CD4-positive, alpha-beta T cell treated with Interleukin-17A for 4 hours (primary cell): ENCODE data around the gene SLC8B1.
"Not testable (repeated sequence)": the region's sequence is repeated elsewhere in the genome, so short reads cannot be mapped to it uniquely, and the experiment has no call there.

Experiments used
- DNase-seq: peaks from one replicate; pipeline ENCODE4 v3.0.0-alpha.2; 2020; ENCODE audit warnings: mixed read lengths

SLC8B1 gene

DNA sequence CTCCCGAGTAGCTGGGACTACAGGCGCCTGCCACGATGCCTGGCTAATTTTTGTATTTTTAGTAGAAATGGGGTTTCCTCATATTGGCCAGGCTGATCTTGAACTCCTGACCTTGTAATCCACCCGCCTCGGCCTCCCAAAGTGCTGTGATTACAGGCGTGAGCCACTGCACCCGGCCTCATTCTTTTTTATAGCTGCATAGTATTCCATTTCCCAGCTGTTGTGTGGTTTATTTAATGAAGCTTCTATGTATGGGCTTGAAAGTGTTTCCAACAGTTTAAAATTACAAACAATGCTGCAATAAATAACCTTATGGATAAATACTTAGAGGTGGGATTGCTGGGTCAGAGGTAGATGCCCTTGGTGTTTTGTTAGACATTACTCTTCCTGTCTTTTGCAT lies 19.3 kb upstream of the SLC8B1 start:
- DNase-seq: not testable (repeated sequence)

GRCh38 chr12:113351089-113351488 lies 16.2 kb upstream of the SLC8B1 start:
- no peak for DNase-seq

GRCh38 chr12:113348849-113349536 lies 14.1 kb upstream of the SLC8B1 start:
- DNase-seq: no peak

DNA sequence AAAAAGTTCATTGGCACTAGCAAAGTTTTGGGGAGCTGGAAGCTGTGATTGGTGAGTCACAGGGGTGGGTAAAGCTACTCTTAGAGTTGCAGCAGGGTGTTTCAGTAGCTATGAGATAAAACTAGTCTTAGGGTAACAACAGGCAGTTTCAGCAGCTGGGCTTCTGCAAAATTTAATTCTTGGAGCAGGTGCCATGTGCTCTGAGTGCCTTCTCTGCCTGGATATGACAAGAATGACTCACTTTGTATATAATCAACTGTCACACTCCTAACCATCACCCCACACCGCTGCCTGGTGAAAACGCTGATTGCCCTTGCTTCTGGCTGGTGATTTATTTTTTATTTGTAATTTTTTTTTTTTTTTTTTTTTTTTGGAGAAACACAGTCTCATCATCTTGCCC lies 13.0 kb upstream of the SLC8B1 start:
- DNase-seq: no peak

- no peak for DNase-seq
Measured at GRCh38 chr12:113347107-113347506, 12.2 kb upstream of the SLC8B1 start.

DNA sequence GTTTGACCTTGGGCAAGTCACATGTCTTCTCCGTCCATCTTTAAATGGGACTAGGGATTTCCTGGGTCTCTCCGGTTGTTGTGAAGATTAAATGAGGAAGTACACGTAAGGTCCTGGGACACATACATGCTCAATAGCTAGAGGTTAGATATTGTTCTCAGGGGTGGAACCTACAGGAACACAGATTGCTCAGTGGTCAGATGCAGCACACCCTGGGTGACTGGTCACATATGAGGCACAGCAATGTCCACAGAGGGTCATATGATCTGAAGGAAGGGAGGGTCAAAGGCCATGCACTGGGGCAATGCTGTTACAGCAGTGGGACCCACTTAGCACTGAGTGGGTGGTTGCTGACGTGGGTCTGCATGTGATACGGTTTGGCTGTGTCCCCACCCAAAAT lies 11.4 kb upstream of the SLC8B1 start:
- DNase-seq: no peak

- no peak for DNase-seq
Measured at GRCh38 chr12:113345318-113345717, 10.4 kb upstream of the SLC8B1 start.

DNA sequence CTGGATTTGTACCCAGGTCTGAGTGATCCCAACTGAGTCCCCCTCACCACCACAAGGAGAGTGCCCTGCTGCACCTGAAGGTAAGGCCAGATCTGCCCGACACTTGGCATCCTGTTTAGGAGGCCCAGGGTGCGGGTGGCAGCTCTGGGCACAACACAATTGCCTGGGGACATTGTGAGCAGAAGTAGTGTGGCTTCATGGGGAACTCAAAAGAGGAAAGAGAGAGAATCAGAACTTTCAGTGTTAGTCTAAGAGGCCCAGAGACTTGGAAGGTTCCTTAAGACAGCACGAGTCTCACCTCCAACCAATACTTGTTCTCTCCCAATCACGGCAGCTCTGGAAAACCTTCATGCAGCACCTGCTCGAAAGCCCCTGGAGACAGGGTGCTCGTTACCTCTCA lies 6.6 kb upstream of the SLC8B1 start:
- DNase-seq: no peak

- DNase-seq: no peak
Measured at GRCh38 chr12:113340061-113340460, 5.2 kb upstream of the SLC8B1 start.

DNA sequence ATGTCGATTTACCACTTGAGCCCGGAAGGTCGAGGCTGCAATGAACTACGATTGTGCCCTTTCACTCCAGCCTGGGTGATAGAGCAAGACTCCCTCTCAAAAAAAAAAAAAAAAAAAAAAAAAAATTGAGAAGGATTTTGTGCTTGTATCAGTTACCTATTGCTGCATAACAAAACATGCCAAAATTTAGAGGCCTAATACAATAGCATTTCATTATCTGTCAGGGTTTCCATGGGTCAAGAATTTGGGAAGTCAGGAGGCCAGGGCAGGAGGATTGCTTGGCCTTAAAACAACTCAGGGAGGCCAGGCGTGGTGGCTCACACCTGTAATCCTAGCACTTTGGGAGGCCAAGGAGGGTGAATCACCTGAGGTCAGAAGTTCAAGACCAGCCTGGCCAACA lies 4.6 kb upstream of the SLC8B1 start:
- no peak for DNase-seq

DNA sequence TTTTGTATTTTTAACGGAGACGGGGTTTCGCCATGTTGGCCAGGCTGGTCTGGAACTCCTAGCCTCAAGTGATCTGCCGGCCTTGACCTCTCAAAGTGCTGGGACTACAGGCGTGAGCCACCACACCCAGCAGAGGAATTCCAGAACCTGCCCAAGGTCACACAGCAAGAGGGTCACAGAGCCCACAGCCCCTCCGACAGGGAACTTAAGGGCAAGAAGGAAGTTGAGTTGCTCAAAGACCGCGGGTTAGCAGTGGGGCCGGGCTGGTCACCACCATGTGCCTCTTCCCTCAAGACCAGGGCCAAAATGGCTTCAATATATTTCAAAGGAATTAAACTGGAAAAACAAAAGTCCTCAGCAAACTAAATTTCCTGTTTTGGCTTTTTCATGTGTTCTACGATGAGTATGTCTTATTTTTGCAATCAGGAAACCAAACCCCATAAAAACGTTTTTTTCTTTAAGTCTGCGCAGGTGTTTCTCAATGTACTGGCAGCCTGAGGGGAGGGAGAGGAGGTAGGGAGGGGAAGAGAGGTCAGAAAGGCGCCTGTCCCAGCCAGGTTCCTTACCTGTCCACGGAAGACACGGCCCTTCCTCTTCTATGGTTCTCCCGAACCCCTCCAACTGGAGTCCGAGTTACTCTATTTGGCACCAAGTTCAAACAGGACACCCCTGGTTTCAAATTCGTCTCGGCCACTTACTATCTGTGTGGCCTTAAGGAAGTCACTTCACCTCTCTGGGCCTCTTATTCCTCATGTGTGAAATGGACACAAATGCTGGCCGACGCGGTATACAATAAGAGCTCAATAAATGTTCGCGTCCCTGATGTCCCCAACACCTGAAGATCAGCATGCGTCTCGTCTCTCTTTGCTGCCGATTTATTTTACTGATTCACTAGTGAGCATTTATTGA lies 778 bp downstream of the SLC8B1 start:
- peak; percentile 51 for DNase-seq

DNA sequence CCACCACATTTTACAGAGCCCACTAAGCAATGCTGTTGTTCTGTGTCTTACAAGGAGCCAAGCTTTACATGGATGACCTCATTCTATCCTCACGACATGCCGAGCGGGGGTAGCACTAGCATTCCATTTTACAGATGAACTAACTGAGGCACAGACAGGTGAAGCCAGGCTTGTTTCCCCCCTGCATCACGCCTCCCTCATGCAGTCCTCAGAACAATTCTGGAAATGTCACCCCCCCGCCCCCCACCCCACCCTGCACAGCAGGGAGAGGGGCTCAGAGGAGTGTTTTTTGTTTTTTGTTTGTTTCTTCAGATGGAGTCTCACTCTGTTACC lies 1.5 kb downstream of the SLC8B1 start:
- no peak for DNase-seq

DNA sequence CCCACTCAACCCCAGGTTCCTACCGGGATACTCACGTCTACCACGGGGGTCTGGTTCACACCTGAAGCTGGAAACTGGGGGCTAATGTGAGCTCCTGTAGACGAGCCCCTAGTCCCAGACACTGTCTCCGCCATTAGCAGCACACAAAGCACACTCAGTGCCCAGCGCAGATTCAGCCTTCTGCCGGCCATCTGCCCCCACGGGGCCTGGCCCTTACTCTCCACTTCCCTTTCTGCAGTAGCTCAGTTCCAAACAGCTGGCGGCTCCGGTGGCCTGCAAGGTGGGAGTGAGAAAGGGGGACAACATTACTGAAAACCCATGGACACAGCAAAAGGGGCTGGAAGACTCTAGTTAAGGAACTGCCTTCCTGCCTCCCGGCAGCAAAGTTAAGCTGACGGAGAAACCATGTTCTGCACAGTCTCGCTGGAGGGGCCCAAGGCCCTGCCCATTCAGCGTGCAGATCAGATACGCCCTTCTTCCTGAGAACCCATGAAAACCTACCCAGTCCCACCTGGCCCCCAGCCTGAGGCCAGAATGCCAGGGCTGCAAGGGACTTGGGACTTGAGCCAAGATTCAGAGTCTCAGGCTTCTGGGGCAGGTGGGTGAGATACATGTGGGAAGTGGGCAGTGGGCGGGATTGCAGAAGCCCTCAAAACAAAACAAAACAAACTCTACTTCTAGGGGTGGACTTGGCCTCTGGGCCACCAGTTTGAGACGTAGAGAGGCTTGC lies 2.1 kb downstream of the SLC8B1 start:
- DNase-seq: no peak

- DNase-seq: no peak
Measured at GRCh38 chr12:113330505-113330904, 4.4 kb downstream of the SLC8B1 start.

GRCh38 chr12:113329791-113330417 lies 5.0 kb downstream of the SLC8B1 start:
- no peak for DNase-seq

- DNase-seq: no peak
Measured at GRCh38 chr12:113329022-113329790, 5.7 kb downstream of the SLC8B1 start.

DNA sequence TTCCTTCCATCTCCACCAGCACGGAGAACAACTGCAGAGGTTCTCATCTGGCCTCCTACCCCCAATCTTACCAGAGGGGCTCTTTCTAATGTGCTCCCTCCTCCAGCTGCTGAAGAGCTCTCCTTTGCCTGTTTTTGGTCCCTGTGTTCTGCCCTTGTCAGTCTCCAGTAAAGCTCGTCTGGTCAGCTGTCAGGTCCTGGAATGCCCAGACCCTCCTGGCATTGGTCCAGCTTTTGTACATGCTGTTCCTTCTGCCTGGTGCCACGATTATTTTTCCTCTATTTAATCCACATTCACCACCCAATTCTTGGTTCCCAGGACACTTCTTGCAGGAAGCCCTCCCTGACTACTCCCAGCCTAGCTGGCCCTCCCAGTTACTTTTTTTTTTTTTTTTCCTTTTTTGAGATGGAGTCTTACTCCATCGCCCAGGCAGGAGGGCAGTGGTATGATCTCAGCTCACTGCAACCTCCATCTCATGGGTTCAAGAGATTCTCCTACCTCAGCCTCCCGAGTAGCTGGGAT lies 6.5 kb downstream of the SLC8B1 start:
- no peak for DNase-seq

- DNase-seq: no peak
Measured at GRCh38 chr12:113326775-113327395, 8.0 kb downstream of the SLC8B1 start.

DNA sequence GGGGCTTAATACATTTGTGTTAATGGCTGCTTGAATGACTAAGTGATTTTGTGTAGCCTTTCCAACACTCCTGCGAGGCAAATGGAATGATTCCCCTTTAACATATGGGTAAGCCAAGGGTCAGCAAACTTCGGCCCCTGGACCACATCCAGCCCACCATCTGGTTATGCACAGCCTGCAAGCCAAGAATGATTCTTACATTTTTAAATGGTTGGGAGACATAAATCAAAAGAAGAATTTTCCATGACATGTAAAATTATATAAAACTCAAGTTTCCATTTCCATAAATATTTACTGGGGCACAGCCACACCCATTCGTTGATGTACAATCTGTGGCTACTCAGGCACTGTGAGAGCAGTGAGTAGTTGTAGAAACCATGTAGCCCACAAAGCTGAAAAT lies 9.0 kb downstream of the SLC8B1 start:
- no peak for DNase-seq

- no peak for DNase-seq
Measured at GRCh38 chr12:113322343-113322742, 12.6 kb downstream of the SLC8B1 start.

DNA sequence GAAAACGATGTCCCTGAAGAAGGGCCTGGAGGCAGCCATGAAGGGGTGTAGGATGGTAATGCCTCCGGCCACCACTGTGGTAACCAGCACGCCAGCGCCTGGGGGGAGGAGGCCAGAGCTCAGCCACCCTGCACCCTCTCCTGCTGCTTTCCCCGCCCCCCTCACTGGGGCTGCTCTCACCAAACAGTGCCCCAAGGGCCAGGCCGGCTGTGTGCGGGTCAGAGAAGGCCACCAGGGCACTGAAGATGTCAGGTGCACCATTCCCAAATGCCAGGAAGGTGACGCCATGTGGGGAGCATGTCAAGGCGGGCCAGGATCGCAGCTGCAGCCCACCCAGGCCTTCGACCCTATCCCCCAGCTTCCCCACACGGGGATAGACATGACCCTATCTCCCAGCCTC lies 14.5 kb downstream of the SLC8B1 start:
- DNase-seq: no peak
